Inflammatory macrophage (primary cell): Measurements from ENCODE around the gene KRT3.

Experiments used
- DNase-seq, 2 donors: peaks; one replicate each; pipeline ENCODE4 v3.0.0-alpha.2; 2020 to 2022

KRT3 gene

GRCh38 chr12:52827499-52828090 lies 31.7 kb upstream of the KRT3 start:
- no peak for DNase-seq

- DNase-seq = no peak
Observed at GRCh38 chr12:52826611-52827498, 30.9 kb upstream of the KRT3 start.

- no peak for DNase-seq
Observed at GRCh38 chr12:52825961-52826360, 30.0 kb upstream of the KRT3 start.

DNA sequence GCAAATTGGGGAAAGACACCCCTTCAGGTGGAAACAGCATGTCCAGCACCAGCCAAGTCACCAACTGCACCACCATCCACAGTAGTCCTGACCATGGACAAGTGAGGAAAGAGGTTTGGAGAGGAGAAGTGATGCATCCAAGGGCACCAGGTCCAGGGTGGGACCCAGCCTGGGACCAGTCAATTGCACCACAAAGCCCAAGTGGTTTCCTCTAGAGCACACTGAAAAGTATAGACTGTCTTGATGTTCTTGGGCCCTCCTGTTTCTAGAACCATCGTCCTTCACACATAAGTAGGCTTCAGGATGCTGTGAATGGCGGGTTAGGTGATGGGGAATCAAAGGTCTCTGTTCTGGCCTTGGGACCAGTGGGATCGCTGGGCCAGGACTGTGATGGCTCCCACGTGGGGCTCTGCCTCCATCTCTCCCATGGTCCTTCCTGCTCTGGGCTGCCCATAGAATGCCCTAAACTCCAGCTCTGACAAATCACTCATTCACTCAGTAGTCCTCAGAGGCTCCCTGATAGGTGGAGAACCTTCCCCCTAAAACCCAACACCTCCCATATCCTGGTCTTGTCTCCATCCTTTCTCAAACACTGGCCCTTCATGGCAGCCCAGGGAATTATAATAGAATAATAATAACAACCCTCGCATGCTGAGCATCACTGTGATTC lies 29.0 kb upstream of the KRT3 start:
- no peak for DNase-seq

- no peak for DNase-seq
Observed at GRCh38 chr12:52823761-52824450, 28.0 kb upstream of the KRT3 start.

GRCh38 chr12:52822771-52823510 lies 27.0 kb upstream of the KRT3 start:
- DNase-seq = no peak

- no peak for DNase-seq
Observed at GRCh38 chr12:52821826-52822660, 26.1 kb upstream of the KRT3 start.

- no peak for DNase-seq
Observed at GRCh38 chr12:52821071-52821730, 25.3 kb upstream of the KRT3 start.

GRCh38 chr12:52820521-52820920 lies 24.6 kb upstream of the KRT3 start:
- DNase-seq = no peak

GRCh38 chr12:52819731-52820510 lies 24.0 kb upstream of the KRT3 start:
- no peak for DNase-seq

GRCh38 chr12:52818887-52819420 lies 23.0 kb upstream of the KRT3 start:
- DNase-seq = no peak

DNA sequence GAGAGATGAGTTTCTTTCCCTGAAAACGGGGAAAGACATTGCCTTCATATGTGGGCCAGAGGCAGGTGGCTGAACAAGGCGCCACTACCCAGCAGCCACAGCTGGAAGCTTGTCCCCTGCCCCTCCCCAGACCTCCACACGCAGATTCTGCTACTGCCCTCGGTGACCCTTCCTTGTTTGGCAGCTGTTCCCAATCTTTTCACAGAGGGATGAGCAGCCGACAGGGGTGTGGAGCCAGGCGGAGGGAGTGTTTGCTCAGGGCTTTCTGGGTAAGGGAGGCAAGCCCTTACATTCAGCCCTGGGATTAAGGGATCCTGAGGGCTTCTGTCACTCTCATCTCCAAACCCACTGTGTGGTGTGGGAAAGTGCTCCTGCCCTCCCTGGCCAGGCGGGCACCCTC lies 22.5 kb upstream of the KRT3 start:
- DNase-seq = no peak

- DNase-seq = no peak
Observed at GRCh38 chr12:52817699-52818238, 21.9 kb upstream of the KRT3 start.

DNA sequence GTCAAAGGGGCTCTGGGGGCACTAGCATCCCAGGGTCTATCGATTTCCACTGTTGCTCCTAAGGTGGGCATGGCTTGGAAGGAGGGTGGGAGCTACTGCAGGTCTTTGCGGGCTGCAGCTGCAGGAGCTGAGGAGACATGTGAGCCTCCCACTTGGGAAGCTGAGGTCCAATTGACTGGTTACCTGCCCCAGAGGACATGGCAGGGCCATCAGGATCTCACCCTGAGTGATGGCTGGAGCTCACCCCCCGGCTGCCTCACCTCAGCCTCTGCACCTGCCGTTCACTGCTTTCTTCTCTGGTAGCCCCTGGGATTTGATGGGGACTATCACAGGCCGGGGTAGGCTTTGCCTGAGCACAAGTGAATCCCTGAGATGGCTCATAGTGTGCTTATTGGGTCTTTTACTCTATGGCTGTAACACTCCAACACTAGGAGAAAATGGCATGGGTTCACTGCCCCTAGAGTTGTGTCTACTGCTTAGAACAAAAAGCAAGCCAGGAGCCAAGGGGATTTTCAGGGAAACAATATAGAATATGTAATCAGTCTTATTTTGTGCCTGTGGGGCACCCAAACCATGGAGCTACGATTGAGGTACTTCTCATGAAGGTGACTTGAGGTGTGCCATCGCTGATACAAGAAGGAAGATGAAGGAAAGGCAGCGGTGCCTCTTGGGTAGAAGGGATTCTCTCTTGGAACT lies 21.2 kb upstream of the KRT3 start:
- no peak for DNase-seq

GRCh38 chr12:52815676-52816588 lies 20.0 kb upstream of the KRT3 start:
- DNase-seq = no peak

DNA sequence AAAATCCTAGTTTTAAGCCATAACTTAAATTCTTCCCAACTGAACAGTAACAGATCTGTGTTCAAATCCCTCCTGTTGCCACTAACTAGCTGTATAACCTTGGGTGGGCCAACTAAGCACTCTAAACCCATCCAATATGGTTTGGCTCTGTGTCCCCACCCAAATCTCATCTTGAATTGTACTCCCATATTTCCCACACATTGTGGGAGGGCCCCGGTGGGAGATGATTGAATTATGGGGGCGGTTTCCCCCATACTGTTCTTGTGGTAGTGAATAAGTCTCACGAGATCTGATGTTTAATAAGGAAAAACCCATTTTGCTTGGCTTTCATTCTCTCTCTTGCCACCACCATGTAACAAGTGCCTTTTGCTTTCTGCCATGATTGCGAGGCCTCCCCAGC lies 19.2 kb upstream of the KRT3 start:
- DNase-seq = no peak

GRCh38 chr12:52814710-52815155 lies 18.8 kb upstream of the KRT3 start:
- no peak for DNase-seq
